Fibroblast of mammary gland (primary cell): ENCODE data around the gene ITIH4.
A peak's percentile ranks its signal among the peaks of the same experiment; 100 is the strongest.

ENCODE experiments used
- DNase-seq: peaks from one replicate; pipeline ENCODE4 v3.0.0-alpha.2; 2010; ENCODE audit warnings: low read depth
- H3K4me3 ChIP-seq: 2 replicates; pipeline ENCODE4 v1.5.1; 2011; ENCODE audit warnings: low read depth, mild to moderate bottlenecking, low read length, moderate library complexity; ENCODE audit not compliant: control insufficient read depth
- CTCF ChIP-seq: conservative IDR thresholded peaks from 2 replicates; pipeline ENCODE4 v1.5.1; 2011; ENCODE audit warnings: low read depth, low read length, inconsistent platforms; ENCODE audit not compliant: control insufficient read depth, insufficient read depth

Gene ITIH4

GRCh38 chr3:52835766-52836470, 5.4 kb upstream of the ITIH4 start:
- no peak overlapping the region for H3K4me3 ChIP-seq
- no peak for DNase-seq
- no peak for TF ChIP-seq CTCF

GRCh38 chr3:52834871-52835501, 4.5 kb upstream of the ITIH4 start, which contains the start of gene MUSTN1:
Gene MUSTN1, minus strand, starts transcription at chr3:52835019. Its CDS starts 71 bp downstream, at chr3:52834948.
- no peak within 1 kb of the TSS for H3K4me3 ChIP-seq
- DNase-seq = peak; percentile 7
- no peak for TF ChIP-seq CTCF

- no peak overlapping the region for H3K4me3 ChIP-seq
- DNase-seq = no peak
- TF ChIP-seq CTCF = no peak
Measured at GRCh38 chr3:52833202-52833601, 2.7 kb upstream of the ITIH4 start.

GRCh38 chr3:52831500-52832301, 1.2 kb upstream of the ITIH4 start:
- no peak overlapping the region for H3K4me3 ChIP-seq
- TF ChIP-seq CTCF = no peak
- DNase-seq = peak; percentile 79

GRCh38 chr3:52829906-52830463, 487 bp downstream of the ITIH4 start:
- H3K4me3 ChIP-seq = no peak overlapping the region
- no peak for DNase-seq
- TF ChIP-seq CTCF = no peak

GRCh38 chr3:52829482-52829881, 990 bp downstream of the ITIH4 start:
- no peak for TF ChIP-seq CTCF

More at GRCh38 chr3:52829482-52829881, 990 bp downstream of the ITIH4 start:
- no peak for DNase-seq
- H3K4me3 ChIP-seq = no peak overlapping the region
